Panc1 (cell line): ENCODE data around the gene NR2F1. TPM values are rescaled to one million over a fixed set of nuclear protein-coding genes. Genes with fewer than 3 reads are reported as not detected.

Source experiments
- ATAC-seq: fragments of 200-7000 bp; cut with Tn5 transposase; 2 replicates; pipeline ENCODE4 v1.9.1; 2020; ENCODE audit warnings: mild to moderate bottlenecking, moderate library complexity
- BruUV-seq: library from RNA; stranded (reverse); fragments of 400-500 nt; replicated peaks from 2 replicates; lab custom pipeline; 2021; lab: Mats Ljungman, UMichigan
- CTCF ChIA-PET: fragments of 300-600 bp; sonication (Branson Sonifier 250); formaldehyde crosslinking; loops from one replicate; lab custom pipeline; 2022; ENCODE audit warnings: antibody characterized with exemption; lab: Charles Lee
- POLR2A ChIA-PET: fragments of 300-600 bp; sonication (Branson Sonifier 250); formaldehyde crosslinking; loops from one replicate; lab custom pipeline; 2022; ENCODE audit warnings: antibody characterized with exemption; lab: Charles Lee
- DNase-seq: peaks from one replicate; pipeline ENCODE4 v3.0.0-alpha.2; 2010; ENCODE audit warnings: low read depth, low spot score
- H3K27ac ChIP-seq: 2 replicates; pipeline ENCODE4 v1.5.1; 2011; ENCODE audit warnings: mild to moderate bottlenecking, low read length, inconsistent platforms
- H3K27me3 ChIP-seq: fragments of 200-500 bp; sonication (Bioruptor generic); 2 replicates; pipeline ENCODE4 v1.6.0; 2014; ENCODE audit warnings: low read length, inconsistent platforms; ENCODE audit not compliant: control insufficient read depth, insufficient read depth
- H3K36me3 ChIP-seq: fragments of 200-500 bp; sonication (Bioruptor generic); 2 replicates; pipeline ENCODE4 v1.5.1; 2014; ENCODE audit warnings: inconsistent platforms, mild to moderate bottlenecking, low read length, moderate library complexity; ENCODE audit not compliant: control insufficient read depth, insufficient read depth
- H3K4me1 ChIP-seq: 2 replicates; pipeline ENCODE4 v1.5.1; 2011; ENCODE audit warnings: inconsistent platforms, mild to moderate bottlenecking, low read length, moderate library complexity; ENCODE audit not compliant: control insufficient read depth, insufficient read depth
- H3K4me3 ChIP-seq, 2 experiments: 2 replicates each; pipeline ENCODE4 v1.5.1; 2011 to 2012; ENCODE audit warnings: low read depth in 2 of 2, low read length in 2 of 2, mild to moderate bottlenecking in 2 of 2, inconsistent platforms in 1 of 2, moderate library complexity in 1 of 2
- H3K9me3 ChIP-seq: fragments of 200-500 bp; sonication (Bioruptor generic); 2 replicates; pipeline ENCODE4 v1.5.1; 2014; ENCODE audit warnings: low read depth, mild to moderate bottlenecking, inconsistent platforms, low read length, moderate library complexity; ENCODE audit not compliant: control insufficient read depth, insufficient read depth
- CTCF ChIP-seq: fragments of 450-650 bp; IDR thresholded peaks from 2 replicates; pipeline ENCODE4 v1.5.1; 2017; ENCODE audit warnings: mild to moderate bottlenecking
- POLR2AphosphoS5 ChIP-seq: IDR thresholded peaks from 2 replicates; pipeline ENCODE4 v1.6.1; 2012; ENCODE audit warnings: mild to moderate bottlenecking, low read depth, low read length, moderate library complexity
- REST ChIP-seq, 2 experiments: IDR thresholded peaks; 2 replicates each; pipeline ENCODE4 v1.6.1; 2011 to 2012; ENCODE audit warnings: low read depth in 2 of 2, control low read depth in 1 of 2, low read length in 1 of 2, mild to moderate bottlenecking in 1 of 2, moderate library complexity in 1 of 2; ENCODE audit not compliant: insufficient read depth in 1 of 2
- SIN3A ChIP-seq: IDR thresholded peaks from 2 replicates; pipeline ENCODE4 v1.6.1; 2012; ENCODE audit warnings: low read depth, mild to moderate bottlenecking, low read length, moderate library complexity, borderline replicate concordance; ENCODE audit not compliant: insufficient read depth
- TCF7L2 ChIP-seq: IDR thresholded peaks from 2 replicates; pipeline ENCODE4 v1.6.1; 2011; ENCODE audit warnings: mild to moderate bottlenecking, low read depth, low read length, inconsistent platforms
- in situ Hi-C: cut with HindIII; loops from 2 replicates; pipeline ENCODE4 v1.10.0; 2016; ENCODE audit warnings: low sequenced_read_pairs, low pct_unique_long_range_greater_than_20kb
- intact Hi-C: fragments of 100-400 bp; cut with micrococcal nuclease; formaldehyde crosslinking; loops from one replicate; pipeline ENCODE4 v1.10.0; 2022; ENCODE audit not compliant: unreplicated experiment
- total RNA-seq: library from RNA; stranded (reverse); gene quantifications from one replicate; pipeline ENCODE4 v1.2.1, GENCODE V29; 2021; ENCODE audit not compliant: unreplicated experiment

NR2F1 gene
- total RNA-seq, 1 experiment from 2014 or later = 49.5 TPM

- ChIA-PET CTCF (no interaction called here), POLR2A (interaction anchor here (0.6 kb wide), 1 partner anchor 8 kb away, joined by 3 read pairs; no protein-coding TSS in a partner anchor)
- in situ Hi-C loops (no loop called here), intact Hi-C loops (no loop called here)
- Histone ChIP-seq H3K4me1 (peaks cover 17% of the 10 kb centered on the region), H3K4me3 (no peak overlapping the region), H3K9me3 (peaks cover 9% of the 10 kb centered on the region; the same call in 1 of the 2 replicates), H3K27me3 (no peaks in the 10 kb centered on the region), H3K27ac (no peak overlapping the region), H3K36me3 (no peaks in the 10 kb centered on the region)
- no peak for ATAC-seq
- TF ChIP-seq SIN3A (no peak), REST (IDR thresholded peaks at IDR 0.05; ENCODE audit: insufficient read depth in 1 of 2, low read depth in 2 of 2, low read length in 1 of 2) (no peak), TCF7L2 (no peak), POLR2AphosphoS5 (no peak), CTCF (no peak)
- DNase-seq = no peak
- no TSS peak for BruUV-seq
Observed at GRCh38 chr5:93570294-93571113, 12.5 kb upstream of the NR2F1 start.

- DNase-seq (no peak), ATAC-seq (no peak)
- Histone ChIP-seq H3K4me1 (peaks cover 24% of the 10 kb centered on the region), H3K9me3 (peaks cover 9% of the 10 kb centered on the region; the same call in 1 of the 2 replicates), H3K4me3 (no peak overlapping the region), H3K27ac (no peak overlapping the region), H3K36me3 (no peaks in the 10 kb centered on the region), H3K27me3 (no peaks in the 10 kb centered on the region)
- no TSS peak for BruUV-seq
- CTCF ChIA-PET = no interaction called here
- TF ChIP-seq REST (IDR thresholded peaks at IDR 0.05; ENCODE audit: insufficient read depth in 1 of 2, low read depth in 2 of 2, low read length in 1 of 2) (no peak), TCF7L2 (no peak), SIN3A (no peak)
- POLR2A ChIA-PET = interaction anchor here (0.6 kb wide), 1 partner anchor 293 kb away, joined by 3 read pairs; no protein-coding TSS in a partner anchor
- intact Hi-C loops = no loop called here
- in situ Hi-C loops = no loop called here
Observed at GRCh38 chr5:93571114-93571949, 11.7 kb upstream of the NR2F1 start.
